Prostate gland (tissue), 2 donors: ENCODE measurements around the gene CKMT2. TPM values are rescaled to one million over a fixed set of nuclear protein-coding genes. Genes with fewer than 3 reads are reported as not detected.

Source experiments
- DNase-seq: peaks from one replicate; pipeline ENCODE4 v3.0.0-alpha.2; 2019; ENCODE audit warnings: low spot score
- H3K27ac ChIP-seq, 2 donors: fragments of 200-600 bp; sonication (generic); 2 replicates each; pipeline ENCODE4 v1.5.1; 2017 to 2019
- H3K27me3 ChIP-seq: fragments of 200-600 bp; sonication (generic); replicated peaks from 2 replicates; pipeline ENCODE4 v1.5.1; 2019; ENCODE audit not compliant: insufficient read depth
- H3K36me3 ChIP-seq, 2 donors: fragments of 200-600 bp; sonication (generic); 1 replicate in 1 of 2; 2 replicates in 1 of 2; pipeline versions ENCODE4 v1.5.1 to v1.8.1; 2017 to 2019
- H3K4me1 ChIP-seq: fragments of 200-600 bp; sonication (generic); replicated peaks from 2 replicates; pipeline ENCODE4 v1.5.1; 2019
- H3K4me3 ChIP-seq, 2 donors: fragments of 200-600 bp; sonication (generic); 2 replicates each; pipeline ENCODE4 v1.5.1; 2017 to 2019
- H3K9me3 ChIP-seq: fragments of 200-600 bp; sonication (generic); 2 replicates; pipeline ENCODE4 v1.5.1; 2017
- CTCF ChIP-seq, 4 experiments: fragments of 200-600 bp in 2 of 4; fragments of 450-650 bp in 2 of 4; sonication (generic) in 2 of 4; IDR thresholded peaks; 1 replicate in 3 of 4; 2 replicates in 1 of 4; pipeline ENCODE4 v1.5.1; 2016 to 2019; ENCODE audit warnings: antibody characterized with exemption in 4 of 4, mild to moderate bottlenecking in 2 of 4, moderate library complexity in 2 of 4
- POLR2A ChIP-seq: fragments of 450-650 bp; IDR thresholded peaks from one replicate; pipeline ENCODE4 v1.6.1; 2016; ENCODE audit warnings: antibody characterized with exemption, mild to moderate bottlenecking
- POLR2AphosphoS5 ChIP-seq: sonication (generic); formaldehyde crosslinking; IDR thresholded peaks from one replicate; pipeline ENCODE4 v1.6.1; 2017; ENCODE audit warnings: antibody characterized with exemption
- WGBS: methylation state at CpG from one replicate; pipeline ENCODE4 v1.1.5; 2018; 5-methylcytosine and 5-hydroxymethylcytosine counted together
- intact Hi-C: fragments of 100-400 bp; cut with DNase I; formaldehyde crosslinking; loops from one replicate; pipeline ENCODE4 v1.14.2; 2022
- total RNA-seq, 2 donors: library from RNA; depleted of rRNA; stranded (reverse); fragments of >200 nt; gene quantifications; one replicate each; pipeline ENCODE4 v1.1.0, GENCODE V29; 2016

Gene CKMT2
- total RNA-seq, 2 donors from 2014 or later = 9.8 to 25.4 TPM

DNA sequence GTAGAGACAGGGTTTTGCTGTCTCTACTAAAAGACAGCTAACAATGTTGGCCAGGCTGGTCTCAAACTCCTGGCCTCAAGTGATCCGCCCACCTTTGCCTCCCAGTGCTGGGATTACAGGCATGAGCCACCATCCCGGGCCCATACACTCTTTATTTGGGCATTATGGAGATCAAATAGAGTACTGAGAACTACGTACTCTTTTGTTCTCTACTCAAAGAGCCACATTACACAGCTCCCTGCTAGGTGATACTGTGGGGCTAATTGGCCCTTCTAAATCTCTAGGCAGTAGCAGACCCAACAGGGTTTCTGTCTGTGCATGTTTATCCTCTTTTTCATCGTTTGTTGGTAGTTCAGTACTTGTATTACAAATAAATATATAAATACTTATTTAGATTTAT is 16.1 kb downstream of the CKMT2 start:
- H3K27ac ChIP-seq = no peak overlapping the region
- H3K9me3 ChIP-seq = no peaks in the 10 kb centered on the region
- H3K27me3 ChIP-seq = no peaks in the 10 kb centered on the region
- TF ChIP-seq CTCF (IDR thresholded peaks at IDR 0.05) = no peak
- no peak for TF ChIP-seq POLR2A
- TF ChIP-seq POLR2AphosphoS5 = no peak
- DNase-seq = no peak
- no peak overlapping the region for H3K4me3 ChIP-seq
- intact Hi-C loops = no loop called here
- H3K4me1 ChIP-seq = no peaks in the 10 kb centered on the region
- H3K36me3 ChIP-seq = no peaks in the 10 kb centered on the region
- 81% methylated on average over 4 of the region's 4 CpGs for WGBS

DNA sequence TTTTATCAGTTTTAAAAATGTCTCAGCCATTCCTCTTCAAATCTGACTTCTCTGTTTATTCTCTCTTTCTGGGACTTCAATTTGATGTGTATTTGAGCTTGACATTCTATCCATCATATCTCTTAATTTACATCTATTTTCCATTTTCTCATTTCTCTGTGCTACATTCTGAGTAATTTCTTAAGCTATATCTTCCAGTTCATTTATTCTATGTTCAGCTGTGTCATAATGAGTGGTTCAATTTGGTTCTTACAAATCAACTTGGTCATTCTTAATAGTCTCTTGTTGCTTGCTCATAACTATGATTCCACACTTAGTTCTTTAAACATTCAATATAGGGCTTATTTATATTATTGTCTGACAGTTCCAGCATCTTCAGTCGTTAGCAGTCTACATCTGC is 16.9 kb downstream of the CKMT2 start:
- DNase-seq = no peak
- H3K36me3 ChIP-seq = no peaks in the 10 kb centered on the region
- intact Hi-C loops = no loop called here

GRCh38 chr5:81251922-81252321 is 18.8 kb downstream of the CKMT2 start:
- WGBS = 93% methylated on average over 5 of the region's 5 CpGs
- Histone ChIP-seq H3K27me3 (no peaks in the 10 kb centered on the region), H3K27ac (no peak overlapping the region), H3K4me3 (no peak overlapping the region), H3K4me1 (no peaks in the 10 kb centered on the region), H3K36me3 (no peaks in the 10 kb centered on the region), H3K9me3 (no peaks in the 10 kb centered on the region)
- DNase-seq = no peak
- intact Hi-C loops = no loop called here
- TF ChIP-seq POLR2A = no peak
- no peak for TF ChIP-seq POLR2AphosphoS5
- no peak for TF ChIP-seq CTCF (IDR thresholded peaks at IDR 0.05)

More for the DNA sequence above, 16.9 kb downstream of the CKMT2 start:
- 100% methylated on average over 1 of the region's 1 CpG for WGBS
- H3K4me1 ChIP-seq = no peaks in the 10 kb centered on the region
- no peaks in the 10 kb centered on the region for H3K9me3 ChIP-seq
- TF ChIP-seq POLR2AphosphoS5 (no peak), POLR2A (no peak), CTCF (IDR thresholded peaks at IDR 0.05) (no peak)
- H3K27me3 ChIP-seq = no peaks in the 10 kb centered on the region
- H3K27ac ChIP-seq = no peak overlapping the region
- H3K4me3 ChIP-seq = no peak overlapping the region

GRCh38 chr5:81252904-81253303 is 19.8 kb downstream of the CKMT2 start:
- no peaks in the 10 kb centered on the region for H3K9me3 ChIP-seq
- H3K27me3 ChIP-seq = no peaks in the 10 kb centered on the region
- no peak overlapping the region for H3K4me3 ChIP-seq
- H3K36me3 ChIP-seq = no peaks in the 10 kb centered on the region
- H3K4me1 ChIP-seq = no peaks in the 10 kb centered on the region
- DNase-seq = no peak
- no peak overlapping the region for H3K27ac ChIP-seq
- WGBS = 95% methylated on average over 1 of the region's 1 CpG
- TF ChIP-seq CTCF (IDR thresholded peaks at IDR 0.05) (no peak), POLR2AphosphoS5 (no peak), POLR2A (no peak)
- intact Hi-C loops = no loop called here

- WGBS = 69% methylated on average over 4 of the region's 4 CpGs
- Histone ChIP-seq H3K27me3 (no peaks in the 10 kb centered on the region), H3K36me3 (no peaks in the 10 kb centered on the region), H3K27ac (no peak overlapping the region), H3K4me1 (no peaks in the 10 kb centered on the region), H3K4me3 (no peak overlapping the region), H3K9me3 (no peaks in the 10 kb centered on the region)
- intact Hi-C loops = no loop called here
- no peak for DNase-seq
- TF ChIP-seq POLR2A = no peak
- TF ChIP-seq POLR2AphosphoS5 = no peak
Measured at GRCh38 chr5:81253875-81254274, 20.8 kb downstream of the CKMT2 start.
